Activated effector memory CD4-positive, alpha-beta T cell treated with Interleukin-2 at 50 U/mL for 16 hours (primary cell): ENCODE data around the gene MGST3.
"Not testable (repeated sequence)": the region's sequence is repeated elsewhere in the genome, so short reads cannot be mapped to it uniquely, and the experiment has no call there.

Experiments used
- DNase-seq: peaks from one replicate; pipeline ENCODE4 v3.0.0-alpha.2; 2020

Gene MGST3

GRCh38 chr1:165630629-165631341 is at the start of gene MGST3:
MGST3 (plus strand) TSS chr1:165631234; CDS start chr1:165649848, 18,614 bp downstream.
- peak; percentile 86 for DNase-seq

GRCh38 chr1:165581926-165582325 is 49.1 kb upstream of the MGST3 start:
- no peak for DNase-seq

GRCh38 chr1:165586398-165586797 is 44.6 kb upstream of the MGST3 start:
- DNase-seq, result no peak

- DNase-seq, result not testable (repeated sequence)
These were observed 39.6 kb upstream of the MGST3 start for GRCh38 chr1:165591391-165591790.

- peak; percentile 40 for DNase-seq
These were observed 37.9 kb upstream of the MGST3 start for GRCh38 chr1:165592945-165593823.

- no peak for DNase-seq
These were observed 35.6 kb upstream of the MGST3 start for GRCh38 chr1:165595246-165595938.

GRCh38 chr1:165597883-165598675 is 33.0 kb upstream of the MGST3 start:
- DNase-seq, result peak; percentile 83

- no peak for DNase-seq
These were observed 32.4 kb upstream of the MGST3 start for GRCh38 chr1:165598676-165599059.

- no peak for DNase-seq
These were observed 30.2 kb upstream of the MGST3 start for GRCh38 chr1:165600793-165601192.

- DNase-seq, result no peak
These were observed 27.2 kb upstream of the MGST3 start for GRCh38 chr1:165603810-165604209.

- no peak for DNase-seq
These were observed 25.8 kb upstream of the MGST3 start for GRCh38 chr1:165605246-165605645.

- not testable (repeated sequence) for DNase-seq
These were observed 24.4 kb upstream of the MGST3 start for GRCh38 chr1:165606676-165607075.

- no peak for DNase-seq
These were observed 20.2 kb upstream of the MGST3 start for GRCh38 chr1:165610866-165611265.

GRCh38 chr1:165612062-165612461 is 19.0 kb upstream of the MGST3 start:
- no peak for DNase-seq

- DNase-seq, result no peak
These were observed 14.9 kb upstream of the MGST3 start for GRCh38 chr1:165616054-165616612.

GRCh38 chr1:165616987-165617546 is 14.0 kb upstream of the MGST3 start:
- no peak for DNase-seq

GRCh38 chr1:165619647-165620151 is 11.3 kb upstream of the MGST3 start:
- no peak for DNase-seq

- no peak for DNase-seq
These were observed 7.4 kb upstream of the MGST3 start for GRCh38 chr1:165623624-165624023.

GRCh38 chr1:165624441-165624840 is 6.6 kb upstream of the MGST3 start:
- no peak for DNase-seq

GRCh38 chr1:165628147-165628822 is 2.7 kb upstream of the MGST3 start:
- no peak for DNase-seq

- no peak for DNase-seq
These were observed 1.9 kb upstream of the MGST3 start for GRCh38 chr1:165629151-165629550.
